Measurements from ENCODE around the gene DAGLA.

DNA sequence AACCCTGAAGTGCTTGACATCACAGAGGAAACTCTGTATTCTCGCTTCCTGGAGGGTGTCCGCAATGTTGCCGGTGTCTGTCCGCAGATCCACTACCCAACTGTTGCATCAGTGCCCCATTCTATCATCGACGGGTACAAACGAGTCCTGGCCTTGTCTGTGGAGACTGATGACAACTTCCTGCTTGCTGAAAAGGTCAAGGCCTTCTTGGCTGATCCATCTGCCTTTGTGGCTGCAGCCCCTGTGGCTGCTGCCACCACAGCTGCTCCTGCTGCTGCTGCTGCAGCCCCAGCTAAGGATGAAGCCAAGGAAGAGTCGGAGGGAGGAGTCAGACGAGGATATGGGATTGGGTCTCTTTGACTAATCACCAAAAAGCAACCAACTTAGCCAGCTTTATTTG is 42.9 kb upstream of the DAGLA start:
- TF ChIP-seq CTCF (IDR thresholded peaks at IDR 0.05) (no peak), POLR2A (IDR thresholded peaks at IDR 0.05) (no peak)
